ENCODE measurements around the gene RNASEH2B.

- TF ChIP-seq CTCF (IDR thresholded peaks at IDR 0.05) = no peak
- no peak for TF ChIP-seq EZH2 (IDR thresholded peaks at IDR 0.05)
- TF ChIP-seq EZH2phosphoT487 (IDR thresholded peaks at IDR 0.05) = no peak
Observed at GRCh38 chr13:50873991-50874390, 35.6 kb upstream of the RNASEH2B start.
